NCI-H146 treated with DMSO at 0.1 percent for 48 hours (cell line): Measurements from ENCODE around the gene NEBL.

Source experiments
- DNase-seq: peaks from one replicate; lab custom pipeline; 2025; ENCODE audit not compliant: unreplicated experiment; lab: John Stamatoyannopoulos, UW

Gene NEBL

DNA sequence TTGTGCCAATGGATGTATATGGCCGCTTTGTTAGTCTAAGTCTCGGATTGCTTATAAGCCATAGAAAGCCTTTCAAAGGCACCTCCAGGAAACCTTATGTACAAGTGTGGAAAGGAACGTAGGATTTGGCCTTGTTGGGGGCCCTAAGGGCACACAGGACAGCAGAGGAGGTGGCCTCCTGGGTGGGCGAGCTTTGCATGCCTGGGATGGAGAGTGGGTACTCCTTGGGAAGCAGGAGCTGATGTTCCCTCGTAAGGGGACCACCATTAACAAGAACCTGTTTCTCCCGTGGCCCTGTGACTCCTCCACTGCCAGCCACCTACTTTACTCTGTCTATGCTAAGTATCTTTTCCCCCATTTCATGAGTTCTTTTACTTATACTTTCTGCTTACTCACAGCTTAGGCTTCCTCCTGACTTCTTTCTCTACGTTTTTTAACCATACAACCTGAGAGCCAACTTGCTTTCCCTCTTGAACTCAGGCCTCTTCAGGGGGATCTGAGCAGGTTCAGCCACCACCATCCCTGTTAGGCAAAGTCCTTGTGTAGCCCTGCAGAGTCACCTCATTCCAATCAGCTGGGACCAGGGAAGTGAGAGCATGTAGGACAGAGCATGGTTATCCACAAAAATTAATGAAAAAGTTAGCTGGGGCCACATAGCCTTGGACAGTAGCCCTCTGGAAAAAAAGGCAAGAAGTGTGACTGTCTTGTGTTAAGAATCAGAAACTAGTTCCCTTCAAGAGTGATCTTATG, 118.9 kb downstream of the NEBL start:
- DNase-seq: no peak

DNA sequence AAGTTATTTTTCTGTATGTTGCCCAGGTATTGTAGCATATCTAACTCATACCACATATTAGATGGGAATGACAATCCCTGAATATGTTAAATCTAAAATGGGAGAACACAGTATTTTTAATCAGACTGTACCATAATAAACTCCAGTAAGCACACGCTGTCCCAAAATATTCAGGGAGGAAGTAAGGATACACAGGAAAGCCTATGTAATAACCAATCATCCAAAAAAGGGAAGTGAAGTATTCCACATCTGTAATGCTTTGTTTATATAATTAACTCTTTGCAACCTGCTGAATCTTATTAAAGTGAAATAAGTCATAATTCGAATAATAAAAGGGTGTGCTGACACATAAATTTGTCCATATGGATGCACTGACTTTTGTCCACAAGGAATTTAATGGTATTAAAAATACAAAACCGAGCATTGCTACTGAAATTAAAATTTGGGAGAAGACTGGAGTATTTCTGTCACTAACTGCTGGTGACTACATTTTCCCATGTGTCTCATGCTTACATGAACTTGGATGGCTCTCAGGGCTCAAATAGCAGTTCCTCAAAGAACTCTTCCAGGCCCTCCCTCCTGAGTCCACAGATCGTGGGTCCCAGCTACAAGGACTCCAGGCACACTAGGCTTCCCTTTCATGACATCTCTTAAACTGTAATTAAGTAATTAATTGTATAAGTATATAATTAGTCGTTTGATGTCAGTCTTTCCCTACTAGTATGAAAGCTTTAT, 120.6 kb downstream of the NEBL start:
- no peak for DNase-seq

GRCh38 chr10:20771051-20771450, 126.1 kb downstream of the NEBL start:
- no peak for DNase-seq

DNA sequence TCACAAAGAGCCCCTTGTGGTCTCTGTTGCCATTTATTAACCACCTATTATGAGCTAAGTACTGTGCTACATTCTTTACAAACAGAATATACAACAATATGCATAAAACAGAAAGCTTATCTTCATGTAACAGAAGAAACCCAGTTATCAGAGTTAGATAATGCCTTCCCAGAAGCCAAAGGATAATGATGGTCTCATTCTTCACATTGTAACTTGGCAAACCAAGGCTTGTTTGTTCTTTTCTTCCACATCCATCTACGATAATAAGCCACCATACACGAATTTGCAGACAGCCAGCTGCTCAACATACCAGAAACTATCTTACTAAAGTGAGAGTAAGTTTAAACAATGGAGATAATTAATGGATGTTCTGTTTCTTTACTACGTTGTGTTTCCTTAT, 127.6 kb downstream of the NEBL start:
- DNase-seq: no peak

- DNase-seq: peak; percentile 44
Measured at GRCh38 chr10:20768843-20769242, 128.3 kb downstream of the NEBL start.

DNA sequence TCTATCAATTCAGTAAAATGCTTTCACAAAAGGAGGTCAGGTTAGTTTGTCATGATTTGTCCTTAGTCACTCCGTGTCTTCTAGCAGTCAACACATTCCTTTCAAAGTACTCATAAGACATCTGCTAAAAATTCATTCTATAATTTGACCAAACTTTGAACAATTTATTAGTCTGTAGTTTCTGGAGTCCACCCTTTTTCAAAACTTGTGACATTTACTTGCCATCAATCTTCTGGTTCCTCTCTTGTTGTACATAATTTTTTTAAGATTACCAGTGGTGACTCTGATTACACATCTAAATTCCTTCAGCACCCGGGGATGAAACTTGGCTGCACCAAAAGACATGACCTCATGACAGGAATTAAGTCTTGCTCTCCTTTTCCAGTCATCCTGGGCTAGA, 130.1 kb downstream of the NEBL start:
- no peak for DNase-seq

DNA sequence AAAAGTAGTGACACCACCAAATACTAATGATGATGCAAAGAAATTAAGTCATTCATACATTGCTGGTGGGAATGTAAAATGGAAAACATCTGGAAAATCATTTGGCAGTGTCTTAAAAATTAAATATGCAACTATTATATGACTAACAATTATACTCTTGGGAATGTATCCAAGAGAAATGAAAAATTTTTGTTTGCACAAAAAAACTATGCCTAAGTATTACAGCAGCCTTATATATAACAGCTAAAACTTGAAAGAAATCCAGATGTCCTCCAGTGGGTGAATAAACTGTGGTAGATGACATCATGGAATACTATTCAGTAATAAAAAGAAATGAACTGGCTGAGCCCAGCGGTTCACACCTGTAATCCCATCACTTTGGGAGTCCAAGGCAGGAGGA, 132.0 kb downstream of the NEBL start:
- DNase-seq: no peak

GRCh38 chr10:20760460-20760859, 136.7 kb downstream of the NEBL start:
- no peak for DNase-seq

DNA sequence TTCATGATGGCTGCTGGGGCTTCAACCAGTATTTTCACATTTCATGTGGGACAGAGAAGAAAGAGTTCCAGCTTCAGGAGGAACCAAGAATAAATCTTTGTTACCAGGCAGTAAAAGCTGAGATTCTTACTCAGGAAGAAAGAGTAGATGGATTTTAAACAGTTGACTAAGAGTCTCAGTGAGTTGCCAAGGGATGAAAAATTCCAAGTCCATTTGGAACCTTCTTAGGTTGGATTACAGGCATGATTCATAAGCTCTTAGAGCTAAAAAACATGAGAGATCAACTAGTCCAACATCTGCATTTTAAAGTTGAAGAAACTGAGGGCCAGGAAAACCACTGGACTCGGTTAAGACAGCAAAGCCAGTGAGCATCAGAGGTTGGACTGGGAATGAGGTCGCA, 148.6 kb downstream of the NEBL start:
- no peak for DNase-seq

DNA sequence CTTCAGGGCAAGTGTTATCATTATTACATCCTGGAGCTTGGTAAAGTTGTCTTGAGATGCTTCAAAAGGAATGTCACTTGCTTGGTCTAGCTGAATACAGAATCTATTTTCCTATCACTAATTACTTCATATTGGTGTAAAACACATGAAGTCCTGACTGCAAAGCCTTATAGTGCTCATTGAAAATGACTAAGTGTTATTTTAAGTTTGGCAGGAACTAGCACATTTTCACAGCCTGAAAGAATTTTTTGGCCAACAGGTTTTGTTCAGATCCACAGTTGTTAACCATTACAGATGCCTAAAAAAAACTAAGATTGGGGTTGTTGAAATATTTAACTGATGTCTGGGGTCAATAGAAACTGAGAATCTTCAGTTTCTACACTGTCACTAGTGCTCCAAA, 149.3 kb downstream of the NEBL start:
- no peak for DNase-seq

DNA sequence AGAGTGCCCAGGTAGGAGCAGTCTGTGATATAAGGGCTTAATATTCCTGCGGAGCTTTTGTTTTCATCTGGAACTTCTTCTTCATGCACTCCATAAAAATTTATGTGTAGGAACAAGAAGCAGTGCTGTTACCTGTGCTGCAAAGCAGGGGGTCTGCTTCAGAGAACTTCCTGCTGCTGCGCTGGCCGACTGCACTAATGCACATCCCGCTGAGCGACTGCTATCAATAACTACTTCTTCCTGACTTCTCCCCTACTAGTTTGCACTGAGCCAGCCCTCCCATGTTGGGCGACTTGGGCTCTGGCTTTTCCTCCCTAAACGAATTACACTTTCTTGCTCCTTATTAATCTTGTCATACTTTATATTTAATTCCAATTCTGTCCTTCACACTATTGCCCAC, 150.3 kb downstream of the NEBL start:
- peak; percentile 64 for DNase-seq

DNA sequence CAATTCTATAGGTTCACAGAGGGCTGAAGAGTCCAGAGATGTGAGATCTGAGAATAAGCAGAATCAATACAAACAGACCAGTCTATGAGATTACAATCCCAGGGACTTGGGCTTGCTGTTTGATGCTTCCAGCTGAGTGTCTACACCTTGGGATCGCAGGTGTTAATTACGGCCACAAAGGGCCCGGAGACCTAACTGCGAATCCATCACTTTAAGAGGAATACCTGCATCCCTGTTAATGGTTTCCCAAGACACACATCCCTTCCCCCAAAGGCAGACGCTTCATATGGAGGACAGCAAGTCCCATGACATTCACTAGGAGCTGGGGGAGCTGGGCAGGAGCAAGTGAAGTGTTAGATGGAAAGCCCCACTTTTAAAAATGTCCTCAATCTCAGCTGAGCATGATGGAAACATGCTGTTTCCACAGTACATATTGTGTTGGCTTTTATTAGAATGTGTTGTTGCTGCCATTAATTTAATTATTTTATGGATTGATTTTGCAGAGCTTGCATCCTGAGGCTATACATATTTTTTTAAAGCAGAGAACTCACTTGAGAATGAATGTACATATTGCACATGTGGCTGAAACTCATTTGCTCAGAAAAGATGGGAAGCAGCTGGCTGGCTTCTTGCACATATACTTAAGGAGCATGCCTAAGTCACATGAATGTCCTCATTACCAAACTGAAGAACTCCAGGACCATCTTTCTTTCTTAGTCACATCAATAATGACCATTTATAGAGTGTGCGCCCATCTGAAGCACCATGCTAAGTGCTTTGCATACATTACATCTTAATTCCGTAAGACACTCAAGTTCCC, 151.3 kb downstream of the NEBL start:
- DNase-seq: no peak

DNA sequence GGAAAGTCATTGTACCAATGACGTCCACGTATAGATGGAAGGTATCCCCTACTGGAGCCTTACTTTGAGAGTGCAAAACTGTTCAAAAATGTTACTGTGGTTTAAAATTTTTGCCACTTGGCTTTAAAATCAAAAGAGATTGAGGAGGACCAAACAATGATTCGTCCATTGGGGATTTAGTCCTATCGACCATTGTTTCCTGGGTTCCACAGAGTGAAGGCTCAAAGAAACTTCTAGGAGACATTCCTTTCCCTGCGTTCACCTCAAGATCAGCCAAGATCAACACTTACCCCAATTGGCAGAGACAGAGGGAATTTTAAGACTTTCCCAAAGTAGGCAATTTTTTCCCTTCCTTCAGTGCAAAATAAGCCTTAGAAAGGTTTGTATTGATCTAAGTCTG, 152.3 kb downstream of the NEBL start:
- no peak for DNase-seq

DNA sequence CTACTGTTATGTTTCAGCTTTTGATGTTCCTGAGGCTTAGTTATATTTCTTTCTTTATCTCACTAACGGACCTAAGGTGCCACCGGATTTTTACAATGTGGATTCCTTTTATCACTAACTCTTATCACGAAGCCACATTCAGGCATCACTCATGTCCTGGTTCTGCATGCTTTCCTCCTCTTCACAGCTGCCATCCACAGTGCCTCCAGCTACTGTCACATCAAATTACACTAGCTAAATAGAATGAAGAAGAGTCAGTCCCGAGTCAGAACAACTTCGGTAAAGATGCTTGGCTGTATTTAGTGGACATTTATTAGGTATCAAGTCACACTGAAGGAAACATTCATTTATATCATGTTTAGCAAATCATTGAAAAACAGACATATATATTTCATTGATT, 153.2 kb downstream of the NEBL start:
- DNase-seq: no peak

DNA sequence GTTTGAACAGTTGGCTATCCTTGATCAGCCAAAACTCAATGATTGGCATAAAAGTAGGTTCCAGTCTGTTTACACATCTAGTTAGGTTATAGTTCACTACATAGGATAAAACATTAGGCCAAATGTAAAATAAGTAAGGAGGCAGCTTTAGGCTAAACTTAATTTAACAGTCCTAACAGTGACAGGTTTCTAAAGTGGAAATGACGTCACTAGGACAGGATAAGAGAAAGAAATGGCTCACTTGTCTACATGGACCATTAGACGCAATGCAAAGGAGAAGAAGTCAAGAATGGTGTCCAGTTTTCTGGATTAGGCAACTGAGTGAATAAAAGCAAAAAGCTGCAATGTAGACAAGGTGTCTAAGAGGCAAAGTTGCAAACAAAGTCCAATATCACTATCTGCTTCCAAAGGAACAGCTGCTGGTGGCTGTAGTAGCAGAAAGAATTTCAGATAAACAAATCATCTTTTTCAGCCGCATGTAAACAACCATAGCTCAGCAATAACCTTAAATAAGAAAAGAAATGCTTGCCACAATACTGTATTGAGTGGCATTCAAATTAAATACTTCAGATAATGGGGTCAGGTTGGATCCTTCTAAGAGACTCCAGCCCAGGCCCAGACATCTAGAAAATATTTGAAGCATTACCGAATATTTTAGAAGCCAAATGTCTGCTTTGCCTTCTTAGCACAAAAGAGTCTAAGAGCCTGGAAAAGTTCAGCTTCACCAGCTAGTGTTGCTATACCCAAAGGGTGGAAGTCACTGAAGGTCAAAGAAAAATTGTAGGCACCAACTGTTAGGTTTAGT, 154.2 kb downstream of the NEBL start:
- no peak for DNase-seq

GRCh38 chr10:20740120-20740519, 157.0 kb downstream of the NEBL start:
- DNase-seq: no peak

GRCh38 chr10:20737107-20737506, 160.0 kb downstream of the NEBL start:
- DNase-seq: no peak
